HG02943 (cell line): ENCODE results near the gene ELP2.

Experiments used
- ATAC-seq: cut with Tn5 transposase; IDR thresholded peaks from one replicate; pipeline ENCODE4 v1.9.1; 2021; ENCODE audit warnings: mild to moderate bottlenecking, low read depth, moderate library complexity; ENCODE audit not compliant: unreplicated experiment

ELP2 gene

DNA sequence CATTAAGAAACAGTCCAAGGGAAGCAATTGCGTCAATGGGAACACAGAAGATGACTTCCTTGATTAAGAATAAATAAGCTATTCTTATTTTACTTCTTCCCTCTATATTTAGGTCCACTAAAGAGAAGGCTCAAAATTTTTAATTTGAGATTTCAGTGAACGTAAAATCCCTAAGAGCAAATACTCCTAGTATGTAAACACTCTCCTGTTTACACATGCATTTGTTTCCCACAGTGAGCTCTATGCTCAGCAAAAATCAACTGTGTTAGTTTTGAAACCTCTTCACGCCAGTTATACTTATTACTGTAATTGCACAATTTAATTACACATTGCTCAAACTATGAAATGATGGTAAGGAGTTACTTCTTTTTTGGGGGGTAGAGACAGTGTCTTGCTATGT, 9.4 kb upstream of the ELP2 start:
- no peak for ATAC-seq

GRCh38 chr18:36124841-36125240, 4.9 kb upstream of the ELP2 start:
- ATAC-seq = no peak

- no peak for ATAC-seq
These were observed 3.0 kb upstream of the ELP2 start for GRCh38 chr18:36126668-36127067.

GRCh38 chr18:36127836-36128529, 1.7 kb upstream of the ELP2 start:
- ATAC-seq = no peak

GRCh38 chr18:36128530-36128870, 1.2 kb upstream of the ELP2 start:
- ATAC-seq = no peak

DNA sequence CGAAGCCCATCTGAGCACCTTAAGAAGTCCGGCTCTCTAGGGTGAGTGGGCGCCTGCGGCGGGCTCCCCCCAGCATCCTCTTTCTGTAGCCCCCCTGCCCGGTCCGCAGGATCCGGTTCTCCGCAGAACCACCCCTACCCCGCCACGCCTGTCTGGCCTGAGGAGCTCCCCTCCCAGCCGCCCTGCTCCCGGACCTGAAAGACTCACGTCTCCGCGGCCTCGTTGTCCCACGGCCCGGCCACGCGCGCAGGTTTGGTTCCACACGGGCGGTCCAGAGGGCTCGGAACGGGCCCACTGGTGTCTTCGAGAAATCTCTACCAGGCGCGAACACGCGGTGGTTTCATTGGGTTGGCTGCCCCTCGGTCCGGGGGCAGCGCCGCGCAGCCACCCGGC, 796 bp upstream of the ELP2 start:
- ATAC-seq = peak; percentile 6

GRCh38 chr18:36130039-36130831, 536 bp downstream of the ELP2 start:
- ATAC-seq = peak; percentile 20

- ATAC-seq = no peak
These were observed 1.4 kb downstream of the ELP2 start for GRCh38 chr18:36130883-36131653.

GRCh38 chr18:36131692-36132483, 2.2 kb downstream of the ELP2 start:
- ATAC-seq = no peak

DNA sequence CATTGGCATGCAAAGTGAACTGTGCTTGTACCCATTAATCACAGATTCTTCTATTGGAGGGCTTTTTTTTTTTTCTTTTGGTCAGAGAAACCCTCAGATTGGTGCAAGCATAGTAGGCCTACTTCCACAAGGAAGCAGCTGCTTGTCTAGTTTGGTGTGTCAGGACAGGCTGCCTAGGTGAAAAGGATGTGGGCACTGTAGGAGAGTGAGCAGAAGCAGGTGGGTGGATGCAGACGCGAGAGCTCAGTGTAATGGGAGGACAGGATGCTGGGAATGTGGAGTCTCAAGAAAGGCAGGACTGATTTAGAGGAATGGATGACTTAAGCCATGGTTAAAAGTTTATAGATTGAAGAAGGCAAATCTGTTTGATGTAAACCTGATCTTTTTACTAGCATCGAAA, 3.1 kb downstream of the ELP2 start:
- no peak for ATAC-seq

DNA sequence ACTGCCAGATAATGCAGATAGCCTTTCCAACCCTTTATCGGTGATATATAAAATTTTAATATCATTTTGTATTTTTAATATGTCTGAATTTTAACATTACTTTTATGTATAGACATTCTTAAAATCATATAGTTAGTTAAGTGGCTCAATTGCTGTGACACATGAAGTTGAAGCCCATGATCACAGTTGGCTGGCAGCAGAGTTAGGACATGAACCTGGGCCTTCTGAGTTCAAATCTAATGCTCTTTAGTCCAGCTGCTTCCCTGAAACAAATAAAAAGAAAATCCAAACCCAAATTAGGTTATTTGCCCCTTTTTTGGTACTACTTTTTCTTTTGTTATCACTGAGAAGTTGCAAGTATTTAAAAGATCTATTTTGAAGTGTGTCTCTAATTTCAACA, 5.6 kb downstream of the ELP2 start:
- ATAC-seq = no peak

GRCh38 chr18:36139245-36139644, 9.5 kb downstream of the ELP2 start:
- no peak for ATAC-seq

GRCh38 chr18:36141576-36141975, 11.9 kb downstream of the ELP2 start:
- no peak for ATAC-seq

DNA sequence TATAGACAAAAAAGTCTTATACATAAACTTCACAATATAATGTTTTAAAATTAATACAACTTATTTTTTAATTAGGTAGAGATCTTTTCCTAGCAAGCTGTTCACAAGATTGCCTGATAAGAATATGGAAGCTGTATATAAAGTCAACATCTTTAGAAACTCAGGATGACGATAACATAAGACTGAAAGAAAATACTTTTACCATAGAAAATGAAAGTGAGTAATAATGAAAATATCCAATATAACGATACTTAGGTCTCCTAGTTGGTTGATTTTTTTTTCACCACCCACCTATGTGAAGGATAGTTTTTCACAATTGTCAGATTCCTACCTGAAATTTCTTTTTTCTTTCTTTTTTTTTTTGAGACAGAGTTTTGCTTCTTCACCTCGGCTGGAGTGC, 13.1 kb downstream of the ELP2 start:
- ATAC-seq = no peak

DNA sequence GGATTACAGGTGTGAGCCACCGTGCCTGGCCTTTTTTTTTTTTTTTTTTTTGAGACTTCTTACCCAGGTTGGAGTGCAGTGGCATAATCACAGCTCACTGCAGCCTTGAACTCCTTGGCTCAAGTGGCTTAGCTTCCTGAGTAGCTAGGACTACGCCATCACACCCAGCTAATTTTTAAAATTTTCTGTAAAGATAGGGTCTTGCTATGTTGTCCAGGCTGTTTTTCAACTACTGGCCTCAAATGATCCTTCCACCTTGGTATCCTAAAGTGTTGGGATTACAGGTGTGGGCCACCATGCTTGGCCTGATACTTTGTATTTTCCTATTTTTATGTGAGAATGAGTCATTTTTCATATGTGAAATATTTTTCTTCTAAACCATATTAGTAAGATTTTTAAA, 13.7 kb downstream of the ELP2 start:
- no peak for ATAC-seq

DNA sequence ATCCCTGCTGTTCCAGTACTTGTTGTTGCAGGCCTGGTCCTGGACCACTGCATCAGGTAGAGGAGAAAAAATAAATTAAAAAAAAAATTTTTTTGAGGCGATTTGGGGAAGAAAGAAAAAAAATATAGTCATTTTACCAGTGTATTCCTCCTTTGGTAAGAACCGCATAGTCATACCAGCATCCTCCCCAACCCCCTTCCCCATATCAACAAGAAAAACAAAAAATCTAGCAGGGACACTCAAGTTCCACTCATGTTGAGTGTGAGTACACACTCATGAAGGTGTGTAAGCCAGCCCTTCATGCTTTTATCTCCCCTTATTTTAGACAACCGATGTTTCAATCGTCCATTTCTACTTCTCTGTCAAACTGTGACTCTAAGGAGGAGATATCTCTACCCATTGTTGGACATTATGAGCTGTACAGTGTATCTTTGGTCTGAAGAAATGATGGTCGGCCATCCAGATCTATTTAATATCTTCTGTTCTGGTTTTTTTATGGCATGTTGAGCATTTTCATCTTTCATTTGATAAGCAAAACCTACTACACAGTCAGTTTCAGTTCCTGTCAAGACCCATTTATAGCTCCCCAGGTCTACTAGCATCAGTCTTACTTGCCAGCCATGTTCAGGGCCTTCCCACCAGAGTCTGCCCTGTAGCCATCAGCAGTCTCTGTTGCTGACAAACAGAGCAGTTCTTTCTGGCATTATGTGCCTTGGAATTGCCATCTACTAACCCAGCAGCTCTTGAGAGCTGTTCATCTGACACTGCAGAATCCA, 20.0 kb downstream of the ELP2 start:
- ATAC-seq = peak; percentile 90

DNA sequence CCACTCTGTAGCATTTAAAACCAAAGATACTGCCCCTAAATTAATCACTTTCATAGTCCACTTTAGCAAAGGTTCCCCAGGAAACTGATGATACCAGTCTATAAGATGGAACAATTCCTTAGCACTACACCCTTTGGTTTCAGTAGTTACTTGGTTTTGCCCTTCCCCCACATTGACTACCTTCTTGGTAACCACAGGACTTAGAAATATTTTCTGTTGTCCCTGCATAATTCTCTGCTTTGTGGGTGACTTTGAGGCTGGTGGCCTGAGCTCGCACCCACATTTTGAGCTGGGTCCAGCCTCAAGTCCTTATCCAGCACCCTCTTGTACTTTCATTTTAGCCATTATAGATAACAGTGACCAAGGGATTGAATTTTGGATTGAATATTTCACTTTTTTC, 23.1 kb downstream of the ELP2 start:
- ATAC-seq = no peak

DNA sequence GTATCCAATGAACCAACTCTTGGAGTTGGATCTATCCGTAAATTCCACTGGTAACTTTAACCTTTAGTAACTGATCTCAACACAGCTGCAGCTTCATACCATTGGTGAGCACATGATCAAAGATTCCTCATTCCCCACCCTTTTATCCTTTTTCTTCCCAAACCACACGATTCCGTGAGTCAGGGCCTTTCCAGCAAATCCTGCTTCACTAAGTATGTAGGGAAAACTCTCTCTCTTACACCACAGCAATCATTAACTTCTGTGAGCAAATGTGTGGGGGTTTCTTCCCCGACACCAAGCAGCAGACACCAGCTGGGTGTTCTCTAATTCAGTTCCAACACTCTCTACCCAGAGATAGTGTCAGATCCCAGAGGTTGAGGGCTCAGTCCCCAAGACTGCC, 23.5 kb downstream of the ELP2 start:
- no peak for ATAC-seq

GRCh38 chr18:36153771-36154170, 24.1 kb downstream of the ELP2 start:
- no peak for ATAC-seq
